ENCODE data around the gene BCAS1. TPM values are rescaled to one million over a fixed set of nuclear protein-coding genes. Genes with fewer than 3 reads are reported as not detected.

Gene BCAS1
- total RNA-seq, 4 donors from 2014 or later = 0.35 to 1.0 TPM; not detected in 2

GRCh38 chr20:53944796-53945195 is 125.6 kb downstream of the BCAS1 start:
- no peaks in the 10 kb centered on the region for H3K36me3 ChIP-seq
- 60 to 78% methylated on average over 3 to 7 of the region's 7 CpGs for WGBS, 2 donors (ENCODE audit: low coverage in 1 of 2)
- H3K27me3 ChIP-seq = no peaks in the 10 kb centered on the region
- H3K4me1 ChIP-seq = peaks cover 0 to 28% (median 7%) of the 10 kb centered on the region in 3 donors
- no peak overlapping the region for H3K27ac ChIP-seq
- no peak overlapping the region for H3K4me3 ChIP-seq
- TF ChIP-seq POLR2AphosphoS5 (IDR thresholded peaks at IDR 0.05) = no peak
- no peak for TF ChIP-seq EP300 (IDR thresholded peaks at IDR 0.05)
- TF ChIP-seq POLR2A (IDR thresholded peaks at IDR 0.05) = no peak
- TF ChIP-seq CTCF (IDR thresholded peaks at IDR 0.05) = no peak
- no peak for ATAC-seq
- no peaks in the 10 kb centered on the region for H3K9me3 ChIP-seq

- no peaks in the 10 kb centered on the region for H3K9me3 ChIP-seq
- WGBS, 2 donors (ENCODE audit: low coverage in 1 of 2) = 7 to 17% methylated on average over 11 of the region's 11 CpGs
- H3K27ac ChIP-seq = no peak overlapping the region
- H3K36me3 ChIP-seq = no peaks in the 10 kb centered on the region
- TF ChIP-seq POLR2AphosphoS5 (IDR thresholded peaks at IDR 0.05) (no peak), CTCF (IDR thresholded peaks at IDR 0.05) (peak in 3 of 4 experiments; percentile 37 to 54 (median 48)), POLR2A (IDR thresholded peaks at IDR 0.05) (no peak)
- no peaks in the 10 kb centered on the region for H3K27me3 ChIP-seq
- H3K4me3 ChIP-seq = peak overlapping the region in 1 of 2 donors; percentile 6
- peaks cover 6 to 29% (median 8%) of the 10 kb centered on the region in 3 donors for H3K4me1 ChIP-seq
- no peak for ATAC-seq
Observed at GRCh38 chr20:53943522-53944291, 126.7 kb downstream of the BCAS1 start.

GRCh38 chr20:53942973-53943372 is 127.4 kb downstream of the BCAS1 start:
- H3K4me1 ChIP-seq = peaks cover 6 to 33% (median 8%) of the 10 kb centered on the region in 3 donors
- H3K27ac ChIP-seq = no peak overlapping the region
- TF ChIP-seq EP300 (IDR thresholded peaks at IDR 0.05) (no peak), CTCF (IDR thresholded peaks at IDR 0.05) (no peak), POLR2AphosphoS5 (IDR thresholded peaks at IDR 0.05) (no peak), POLR2A (IDR thresholded peaks at IDR 0.05) (no peak)

GRCh38 chr20:53942472-53942816 is 128.0 kb downstream of the BCAS1 start:
- TF ChIP-seq POLR2A (IDR thresholded peaks at IDR 0.05) = no peak
- TF ChIP-seq POLR2AphosphoS5 (IDR thresholded peaks at IDR 0.05) = no peak
- TF ChIP-seq CTCF (IDR thresholded peaks at IDR 0.05) = no peak
- no peak for TF ChIP-seq EP300 (IDR thresholded peaks at IDR 0.05)
- H3K4me3 ChIP-seq = no peak overlapping the region
- H3K9me3 ChIP-seq = no peaks in the 10 kb centered on the region
- H3K27me3 ChIP-seq = no peaks in the 10 kb centered on the region
- no peaks in the 10 kb centered on the region for H3K36me3 ChIP-seq
- WGBS, 2 donors (ENCODE audit: low coverage in 1 of 2) = 73 to 92% methylated on average over 4 to 6 of the region's 6 CpGs
- ATAC-seq = no peak
- H3K27ac ChIP-seq = no peak overlapping the region
- peaks cover 6 to 33% (median 8%) of the 10 kb centered on the region in 3 donors for H3K4me1 ChIP-seq

More at GRCh38 chr20:53942973-53943372, 127.4 kb downstream of the BCAS1 start:
- ATAC-seq = no peak
- Histone ChIP-seq H3K9me3 (no peaks in the 10 kb centered on the region), H3K27me3 (no peaks in the 10 kb centered on the region), H3K36me3 (no peaks in the 10 kb centered on the region), H3K4me3 (no peak overlapping the region)
- WGBS, 2 donors (ENCODE audit: low coverage in 1 of 2) = 82% methylated on average over 3 of the region's 3 CpGs; no CpG with 5 or more reads in 1 of the 2 donors
